IPS-15b (cell line): ENCODE measurements around the gene ASB10.

Experiments used
- H3K27me3 ChIP-seq: one replicate; pipeline ENCODE4 v1.6.1; 2013; ENCODE audit warnings: low read length; ENCODE audit not compliant: control insufficient read depth, insufficient read depth
- H3K36me3 ChIP-seq: one replicate; pipeline ENCODE4 v1.6.1; 2013; ENCODE audit warnings: low read length; ENCODE audit not compliant: control insufficient read depth, insufficient read depth
- H3K4me1 ChIP-seq: one replicate; pipeline ENCODE4 v1.6.1; 2013; ENCODE audit warnings: mild to moderate bottlenecking, low read length; ENCODE audit not compliant: control insufficient read depth, insufficient read depth
- H3K4me3 ChIP-seq: one replicate; pipeline ENCODE4 v1.5.1; 2013; ENCODE audit warnings: low read depth, low read length
- H3K9ac ChIP-seq: one replicate; pipeline ENCODE4 v1.6.1; 2013; ENCODE audit warnings: low read depth, mild to moderate bottlenecking, low read length
- H3K9me3 ChIP-seq: one replicate; pipeline ENCODE4 v1.6.1; 2013; ENCODE audit warnings: mild to moderate bottlenecking, low read length; ENCODE audit not compliant: control insufficient read depth, insufficient read depth

The ASB10 gene

DNA sequence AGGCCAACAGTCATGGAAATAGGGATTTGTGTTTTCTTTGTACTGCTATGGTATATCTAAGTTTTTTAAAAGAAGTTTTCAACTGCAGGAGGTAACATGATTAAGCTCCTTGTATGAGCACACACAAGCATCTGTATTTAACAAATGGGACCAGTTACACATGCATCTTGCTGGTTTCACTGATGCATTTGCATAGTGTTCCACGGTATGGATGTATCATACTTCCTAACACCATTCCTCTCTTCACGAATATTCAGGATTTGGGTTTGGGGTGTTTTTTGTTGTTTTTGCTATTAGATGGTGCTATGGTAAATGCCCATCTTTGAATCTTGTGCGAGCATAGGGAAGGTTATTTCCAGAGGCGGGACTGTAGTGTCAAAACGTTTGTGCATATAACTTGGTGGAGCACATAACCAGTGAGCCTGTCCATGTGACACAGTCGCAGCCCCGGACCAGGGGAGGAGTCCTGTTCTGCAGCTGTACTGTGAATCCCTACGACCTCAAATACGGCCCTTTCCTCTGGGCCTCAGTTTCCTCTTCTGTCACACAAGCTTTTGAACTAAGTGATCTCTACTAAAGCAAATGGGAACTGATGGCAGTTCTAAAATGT is 21.3 kb upstream of the ASB10 start:
- no peak overlapping the region for H3K4me3 ChIP-seq
- H3K4me1 ChIP-seq = peaks cover 7% of the 10 kb centered on the region
- H3K9me3 ChIP-seq = no peaks in the 10 kb centered on the region
- peaks cover 4% of the 10 kb centered on the region for H3K27me3 ChIP-seq
- H3K36me3 ChIP-seq = peaks cover 7% of the 10 kb centered on the region
- H3K9ac ChIP-seq = no peak overlapping the region

DNA sequence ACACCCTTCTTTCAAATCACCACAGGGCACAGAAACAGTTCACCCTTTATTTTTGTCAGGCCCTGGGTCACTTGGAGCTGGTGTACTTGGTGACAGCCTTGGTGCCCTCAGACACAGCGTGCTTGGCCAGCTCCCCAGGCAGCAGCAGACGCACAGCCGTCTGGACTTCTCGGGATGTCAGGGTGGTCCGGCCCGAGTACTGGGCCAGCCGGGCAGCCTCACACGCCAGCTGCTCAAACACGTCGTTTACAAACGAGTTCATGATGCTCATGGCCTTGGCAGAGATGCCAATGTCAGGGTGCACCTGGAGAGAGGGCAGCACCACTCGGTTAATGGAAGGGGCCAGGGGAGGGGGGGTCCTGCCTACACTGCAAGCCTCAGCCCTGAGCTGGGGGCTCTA is 20.8 kb upstream of the ASB10 start:
- H3K36me3 ChIP-seq = peaks cover 5% of the 10 kb centered on the region
- H3K4me1 ChIP-seq = peaks cover 7% of the 10 kb centered on the region
- no peak overlapping the region for H3K9ac ChIP-seq
- peaks cover 4% of the 10 kb centered on the region for H3K27me3 ChIP-seq
- no peaks in the 10 kb centered on the region for H3K9me3 ChIP-seq
- no peak overlapping the region for H3K4me3 ChIP-seq

DNA sequence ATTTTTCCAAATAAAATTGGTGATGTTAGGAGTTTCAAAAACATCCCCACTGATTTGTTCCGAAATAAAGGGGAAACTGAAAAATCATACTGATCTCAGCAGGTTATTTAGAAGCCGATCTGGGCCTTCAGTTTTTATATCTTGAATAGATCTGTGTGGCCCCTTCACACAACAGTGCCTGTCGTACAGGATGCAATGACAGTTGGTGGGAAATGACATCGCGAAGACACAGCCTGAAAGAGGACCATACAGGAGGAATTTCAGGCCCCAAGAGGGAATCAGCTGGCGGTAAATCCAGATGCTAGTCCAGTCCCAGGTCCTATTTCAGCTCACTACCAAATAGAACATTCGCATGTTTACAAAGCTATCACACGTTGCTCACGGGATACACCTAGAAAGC is 20.3 kb upstream of the ASB10 start:
- Histone ChIP-seq H3K4me3 (no peak overlapping the region), H3K27me3 (peaks cover 4% of the 10 kb centered on the region), H3K9ac (no peak overlapping the region), H3K9me3 (no peaks in the 10 kb centered on the region), H3K36me3 (no peaks in the 10 kb centered on the region), H3K4me1 (peaks cover 7% of the 10 kb centered on the region)

DNA sequence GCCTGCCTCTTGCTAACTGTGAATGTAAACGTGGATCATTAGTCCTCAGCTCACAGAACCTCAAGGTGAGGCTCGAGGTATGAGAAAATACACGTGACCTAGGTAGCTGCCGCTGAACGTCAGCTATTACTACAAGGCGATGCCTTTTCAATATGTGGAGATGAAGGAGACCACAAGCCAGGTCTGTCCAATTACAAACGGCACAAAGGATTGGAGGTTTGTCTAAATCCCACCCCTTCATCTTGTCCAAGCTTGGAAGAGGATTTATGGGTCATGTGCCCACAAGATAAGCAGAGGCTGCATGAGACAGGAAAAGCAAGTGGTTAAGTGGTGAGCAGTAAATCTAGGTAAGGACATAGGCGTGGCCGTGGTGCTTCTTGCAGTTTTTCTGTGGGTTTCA is 19.9 kb upstream of the ASB10 start:
- H3K4me1 ChIP-seq = peaks cover 7% of the 10 kb centered on the region

DNA sequence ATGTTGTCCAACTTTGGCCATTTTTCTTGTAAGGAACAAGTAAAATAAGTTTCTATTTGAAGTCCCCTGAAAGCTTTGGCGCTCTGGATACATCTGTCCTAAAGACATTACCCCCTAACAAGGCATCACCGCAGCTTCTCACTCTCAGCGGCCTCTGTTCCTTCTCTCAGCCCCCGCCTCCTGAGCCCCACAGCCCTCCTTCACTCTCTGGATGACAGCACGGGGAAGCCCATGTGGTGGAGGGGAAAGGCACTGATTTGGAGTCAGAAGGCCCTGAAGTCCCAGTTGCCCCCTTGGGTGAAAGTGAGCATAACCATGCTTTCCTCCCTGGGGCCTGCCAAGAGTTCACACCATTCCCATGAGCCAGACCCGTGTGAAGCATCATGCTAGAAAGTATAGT is 18.7 kb upstream of the ASB10 start:
- no peaks in the 10 kb centered on the region for H3K36me3 ChIP-seq
- peaks cover 3% of the 10 kb centered on the region for H3K4me1 ChIP-seq
- peaks cover 4% of the 10 kb centered on the region for H3K27me3 ChIP-seq
- no peak overlapping the region for H3K9ac ChIP-seq
- H3K9me3 ChIP-seq = no peaks in the 10 kb centered on the region
- H3K4me3 ChIP-seq = no peak overlapping the region

More for the DNA sequence above, 19.9 kb upstream of the ASB10 start:
- no peak overlapping the region for H3K9ac ChIP-seq
- H3K27me3 ChIP-seq = peaks cover 4% of the 10 kb centered on the region
- no peaks in the 10 kb centered on the region for H3K9me3 ChIP-seq
- no peaks in the 10 kb centered on the region for H3K36me3 ChIP-seq
- H3K4me3 ChIP-seq = no peak overlapping the region

DNA sequence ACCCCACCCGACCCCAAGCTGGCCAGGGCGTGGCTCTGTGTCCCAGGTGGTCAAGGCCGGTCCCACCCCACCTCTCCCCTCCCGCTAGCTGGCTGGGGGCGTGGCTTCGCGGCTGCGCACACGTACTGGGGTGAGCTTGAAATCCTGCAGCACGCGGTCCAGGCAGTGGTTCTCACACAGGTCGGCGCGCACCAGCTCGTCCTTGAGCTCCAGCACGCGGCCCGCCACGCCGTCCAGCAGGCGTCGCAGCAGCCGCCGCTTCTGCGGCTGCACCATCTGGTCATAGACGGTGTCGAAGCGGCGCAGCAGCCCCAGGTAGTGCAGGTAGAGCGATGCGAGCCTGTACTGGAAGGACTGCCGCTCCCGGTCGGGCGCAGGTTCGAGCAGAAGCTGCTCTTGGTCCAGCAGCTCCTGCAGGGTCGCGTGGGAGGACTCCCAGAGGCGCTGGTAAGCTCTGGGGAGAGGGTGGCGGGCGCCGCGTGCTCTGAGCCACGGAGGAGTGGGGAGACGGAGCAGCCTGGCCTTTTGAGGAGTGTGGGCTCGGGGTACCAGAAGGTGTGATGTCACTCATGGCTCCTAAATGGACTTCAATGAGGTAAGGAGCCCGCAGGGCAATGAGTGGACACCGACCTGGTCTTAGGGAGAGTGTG is 17.5 kb upstream of the ASB10 start:
- Histone ChIP-seq H3K4me3 (no peak overlapping the region), H3K27me3 (peaks cover 4% of the 10 kb centered on the region), H3K9me3 (no peaks in the 10 kb centered on the region), H3K4me1 (peaks cover 3% of the 10 kb centered on the region), H3K36me3 (no peaks in the 10 kb centered on the region), H3K9ac (no peak overlapping the region)

DNA sequence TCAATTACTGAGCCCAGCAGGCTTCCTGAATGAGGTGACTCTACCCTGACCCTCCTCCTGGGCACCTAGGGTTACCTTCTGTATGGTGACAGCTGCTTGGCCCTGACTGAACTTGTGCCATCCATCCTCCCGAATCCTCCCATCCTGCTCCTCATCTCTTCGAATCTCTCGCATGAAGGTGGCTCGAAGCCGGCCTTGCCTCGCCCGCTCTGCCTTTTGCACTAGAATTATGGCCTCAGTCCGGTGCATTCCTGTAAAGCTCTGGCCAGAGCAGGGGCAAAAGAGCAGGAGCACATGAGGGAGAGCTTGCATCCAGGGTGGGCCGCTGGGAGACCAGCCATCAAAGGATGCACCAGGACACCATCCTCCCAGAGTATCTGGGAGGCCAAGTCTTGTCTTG is 15.8 kb upstream of the ASB10 start:
- Histone ChIP-seq H3K4me1 (peaks cover 3% of the 10 kb centered on the region), H3K9me3 (no peaks in the 10 kb centered on the region), H3K9ac (no peak overlapping the region), H3K27me3 (peaks cover 4% of the 10 kb centered on the region), H3K4me3 (no peak overlapping the region), H3K36me3 (no peaks in the 10 kb centered on the region)

DNA sequence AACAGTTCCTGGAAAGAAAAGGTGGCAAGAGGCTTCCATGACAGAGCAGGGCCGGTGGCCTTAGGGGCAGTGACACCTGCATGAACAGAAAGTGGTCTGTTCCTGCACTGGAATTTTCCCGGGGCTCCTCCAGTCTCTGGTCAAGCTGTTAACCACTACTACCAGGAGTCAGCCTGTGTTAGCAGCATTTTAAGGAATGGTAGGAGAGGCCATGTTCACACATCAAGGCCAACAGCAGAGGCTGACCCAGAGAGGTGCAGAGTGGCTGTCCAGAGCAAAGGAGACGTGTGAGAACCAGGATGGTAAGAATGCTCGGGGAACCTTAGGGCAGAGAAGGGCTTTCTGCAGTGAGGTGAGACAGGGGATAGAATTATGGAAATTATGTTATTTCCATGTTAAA is 14.7 kb upstream of the ASB10 start:
- Histone ChIP-seq H3K9ac (no peak overlapping the region), H3K4me1 (peaks cover 3% of the 10 kb centered on the region), H3K4me3 (no peak overlapping the region), H3K27me3 (peaks cover 4% of the 10 kb centered on the region), H3K9me3 (no peaks in the 10 kb centered on the region), H3K36me3 (no peaks in the 10 kb centered on the region)

DNA sequence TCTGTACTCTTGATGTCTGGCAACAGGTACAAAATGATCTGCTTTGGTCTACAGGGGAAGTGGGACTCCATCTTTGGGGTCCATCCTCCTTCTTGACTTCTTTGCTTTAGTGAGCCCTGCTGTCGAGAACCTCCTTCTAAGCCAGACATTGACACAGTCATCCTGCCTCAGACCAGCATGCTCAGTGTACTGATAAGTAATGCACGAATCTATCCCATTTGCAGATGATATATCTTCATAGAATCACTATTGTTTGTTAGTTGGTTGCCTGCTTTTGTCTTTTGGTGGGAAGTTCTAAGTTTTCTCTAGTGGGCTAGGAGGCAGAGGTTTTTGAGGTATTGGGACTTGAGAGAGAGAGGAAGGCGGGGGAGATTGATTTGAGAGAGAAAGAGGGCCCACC is 14.3 kb upstream of the ASB10 start:
- Histone ChIP-seq H3K36me3 (no peaks in the 10 kb centered on the region), H3K9ac (no peak overlapping the region), H3K9me3 (no peaks in the 10 kb centered on the region), H3K4me1 (peaks cover 3% of the 10 kb centered on the region), H3K4me3 (no peak overlapping the region), H3K27me3 (peaks cover 4% of the 10 kb centered on the region)

DNA sequence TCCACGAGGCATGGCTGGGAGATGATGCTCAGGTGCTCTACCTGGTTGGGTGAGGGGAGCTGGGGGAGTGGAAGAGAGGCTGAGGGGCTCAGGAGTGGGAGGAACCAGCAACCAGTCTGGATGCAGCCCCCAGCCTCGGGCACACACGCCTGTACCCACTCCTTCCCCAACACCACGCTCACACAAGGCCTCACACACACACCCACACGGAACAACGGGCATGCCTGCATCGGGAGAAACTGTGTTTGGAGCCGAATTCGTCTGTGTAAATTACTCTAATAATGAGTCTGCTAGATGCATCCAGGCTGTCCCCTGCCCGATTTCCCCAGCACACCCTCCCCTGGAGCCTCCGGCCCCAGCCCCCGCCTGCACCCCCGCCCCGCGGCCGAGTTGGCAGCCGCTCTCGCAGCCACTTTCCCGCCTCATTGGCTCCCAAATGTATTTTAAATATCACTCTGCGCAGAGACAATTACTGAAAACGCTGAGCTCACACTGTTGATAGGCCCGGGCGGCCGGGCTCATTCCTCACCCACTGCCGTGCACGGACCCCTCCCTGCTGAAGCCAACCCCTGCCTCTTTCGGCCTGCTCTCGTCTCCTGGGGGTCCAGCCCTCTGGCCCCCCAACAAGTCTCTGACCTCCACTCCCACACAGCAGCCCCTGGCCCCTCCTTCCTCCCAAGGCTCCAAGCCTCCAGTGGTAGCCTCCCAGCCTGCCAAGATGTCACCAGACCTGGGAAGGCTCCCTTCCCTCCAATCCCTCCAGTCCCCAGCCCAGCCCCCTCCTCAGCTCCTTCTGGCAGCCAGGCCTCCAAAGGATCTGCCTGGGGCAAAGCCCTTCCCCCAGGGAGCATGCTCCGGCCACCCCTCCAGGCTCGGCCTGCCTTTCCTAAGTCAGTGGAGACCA is 12.1 kb upstream of the ASB10 start:
- H3K36me3 ChIP-seq = no peaks in the 10 kb centered on the region
- H3K9me3 ChIP-seq = no peaks in the 10 kb centered on the region
- no peak overlapping the region for H3K4me3 ChIP-seq
- no peak overlapping the region for H3K9ac ChIP-seq
- peaks cover 3% of the 10 kb centered on the region for H3K4me1 ChIP-seq
- peaks cover 2% of the 10 kb centered on the region for H3K27me3 ChIP-seq

DNA sequence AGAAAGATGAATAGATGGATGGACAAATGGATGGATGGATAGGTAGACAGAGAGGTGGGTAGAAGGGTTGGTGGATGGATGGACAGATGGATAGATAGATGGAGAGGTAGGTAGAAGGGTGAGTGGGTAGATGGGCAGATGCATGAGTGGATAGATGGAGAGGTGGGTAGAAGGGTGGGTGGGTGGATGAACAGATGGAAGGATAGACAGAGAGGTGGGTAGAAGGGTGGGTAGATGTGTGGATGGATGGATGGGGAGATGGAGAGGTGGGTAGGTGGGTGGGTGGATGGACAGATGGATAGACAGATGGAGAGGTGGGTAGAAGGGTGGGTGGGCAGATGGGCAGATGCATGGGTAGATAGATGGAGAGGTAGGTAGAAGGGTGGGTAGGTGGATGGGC is 10.9 kb upstream of the ASB10 start:
- H3K9ac ChIP-seq = no peak overlapping the region
- H3K4me1 ChIP-seq = peaks cover 3% of the 10 kb centered on the region
- no peak overlapping the region for H3K4me3 ChIP-seq
- H3K36me3 ChIP-seq = no peaks in the 10 kb centered on the region
- no peaks in the 10 kb centered on the region for H3K27me3 ChIP-seq
- H3K9me3 ChIP-seq = no peaks in the 10 kb centered on the region
